Stomach (tissue), 9 donors: Measurements from ENCODE around the gene RNASEH1. TPM values are rescaled to one million over a fixed set of nuclear protein-coding genes. Genes with fewer than 3 reads are reported as not detected.

Source experiments
- DNase-seq, 2 donors: peaks; one replicate each; pipeline versions ENCODE4 v3.0.0 to v3.0.0-alpha.2; 2013 to 2019
- H3K27ac ChIP-seq, 5 donors: fragments of 200-600 bp in 4 of 5; sonication (generic) in 4 of 5; one replicate each; pipeline ENCODE4 v1.5.1; 2013 to 2019; ENCODE audit warnings: mild to moderate bottlenecking in 1 of 5, moderate library complexity in 1 of 5
- H3K27me3 ChIP-seq, 3 donors: fragments of 200-600 bp; sonication (generic); one replicate each; pipeline ENCODE4 v1.5.1; 2017 to 2019; ENCODE audit warnings: mixed run types in 1 of 3
- H3K36me3 ChIP-seq, 4 donors: fragments of 200-600 bp; sonication (generic); 1 replicate in 3 of 4; 2 replicates in 1 of 4; pipeline ENCODE4 v1.5.1; 2016 to 2019
- H3K4me1 ChIP-seq, 4 donors: fragments of 200-600 bp; sonication (generic); one replicate each; pipeline ENCODE4 v1.5.1; 2016 to 2019
- H3K4me3 ChIP-seq, 4 donors: fragments of 200-600 bp; sonication (generic) in 3 of 4; one replicate each; pipeline ENCODE4 v1.5.1; 2016 to 2019; ENCODE audit warnings: mild to moderate bottlenecking in 1 of 4
- H3K9me3 ChIP-seq, 4 donors: fragments of 200-600 bp; sonication (generic); one replicate each; pipeline ENCODE4 v1.5.1; 2016 to 2019
- EP300 ChIP-seq: sonication (generic); formaldehyde crosslinking; IDR thresholded peaks from one replicate; pipeline ENCODE4 v1.6.1; 2017; ENCODE audit warnings: antibody characterized with exemption
- POLR2A ChIP-seq, 4 donors: fragments of 450-650 bp; IDR thresholded peaks; one replicate each; pipeline ENCODE4 v1.6.1; 2016; ENCODE audit warnings: antibody characterized with exemption in 4 of 4, control low read depth in 2 of 4, mild to moderate bottlenecking in 1 of 4, moderate library complexity in 1 of 4
- POLR2AphosphoS5 ChIP-seq, 3 donors: sonication (generic); formaldehyde crosslinking; IDR thresholded peaks; one replicate each; pipeline ENCODE4 v1.6.1; 2016; ENCODE audit warnings: antibody characterized with exemption in 3 of 3
- WGBS, 5 donors: extraction: QIAGEN DNeasy Blood & Tissue Kit in 3 of 5; methylation state at CpG; one replicate each; pipeline versions ENCODE4 v1.1.5 to v1.1.7; 2013 to 2018; 5-methylcytosine and 5-hydroxymethylcytosine counted together
- intact Hi-C: fragments of 100-400 bp; cut with DNase I; formaldehyde crosslinking; loops from one replicate; pipeline ENCODE4 v1.15.1; 2023; ENCODE audit warnings: low total_unique reads
- polyA plus RNA-seq, 3 donors: library from polyadenylated mRNA; stranded (reverse); fragments of 200-250 nt; gene quantifications; one replicate each; pipeline ENCODE4 v1.2.3, GENCODE V29; 2013
- total RNA-seq, 5 donors: library from RNA; depleted of rRNA; stranded (reverse); fragments of >200 nt; gene quantifications; one replicate each; pipeline versions ENCODE4 v1.1.0 to v1.2.3, GENCODE V29; 2014 to 2016
- TF ChIP-seq, protein P1 (sequence below), 7 experiments: fragments of 450-650 bp in 4 of 7; fragments of 200-600 bp in 3 of 7; sonication (generic) in 3 of 7; IDR thresholded peaks; one replicate each; pipeline ENCODE4 v1.5.1; 2016 to 2019; ENCODE audit warnings: antibody characterized with exemption in 7 of 7, control low read depth in 2 of 7, mild to moderate bottlenecking in 1 of 7
- donor health status: healthy with polysubstance abuse.
- donor health status: Bipolar disorder and iron deficiency.
- donor health status: healthy.

Gene RNASEH1
- total and polyA plus RNA-seq, 8 donors = 1.7 to 32.1 (median 10.8) TPM

DNA sequence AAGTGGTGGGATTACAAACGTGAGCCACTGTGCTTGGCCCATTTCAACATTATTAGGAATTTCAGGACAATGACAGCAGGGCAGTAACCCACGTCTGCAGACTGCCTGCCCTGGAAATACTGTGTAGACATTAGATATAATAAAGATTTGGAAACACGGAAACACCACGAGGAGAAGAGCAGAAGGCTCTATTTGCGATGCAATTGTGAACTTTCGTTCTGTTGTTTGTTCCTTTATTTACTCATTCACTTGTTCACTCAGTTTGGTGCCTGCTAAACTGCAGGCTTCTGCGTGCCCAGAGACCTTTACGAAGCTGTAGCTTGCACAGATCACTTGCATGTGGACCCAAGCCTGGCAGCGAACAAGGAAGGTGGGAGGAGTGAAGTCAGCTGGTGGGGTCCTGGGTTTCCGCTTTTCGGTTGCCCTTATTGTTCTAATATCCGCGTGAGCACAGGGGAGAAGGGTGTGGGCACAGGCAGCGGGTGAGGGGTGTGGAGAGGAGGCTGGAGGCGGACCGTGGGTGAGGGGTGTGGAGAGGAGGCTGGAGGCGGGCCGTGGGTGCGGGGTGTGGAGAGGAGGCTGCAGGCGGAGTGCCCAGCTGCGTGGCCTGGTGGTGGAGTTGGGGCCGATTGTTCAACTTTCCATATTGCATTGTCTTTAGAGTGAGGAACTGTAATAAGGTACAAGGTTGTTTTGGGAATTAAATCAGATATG lies 40.2 kb upstream of the RNASEH1 start:
- Histone ChIP-seq H3K4me3 (no peak overlapping the region), H3K27ac (no peak overlapping the region), H3K27me3 (peaks cover 0 to 13% (median 0%) of the 10 kb centered on the region in 3 donors), H3K36me3 (no peaks in the 10 kb centered on the region), H3K9me3 (no peaks in the 10 kb centered on the region), H3K4me1 (peaks cover 0 to 7% (median 0%) of the 10 kb centered on the region in 4 donors)
- intact Hi-C loops = no loop called here
- WGBS, 5 donors = 70 to 77% (median 72%) methylated on average over 22 of the region's 22 CpGs
- DNase-seq = no peak
- TF ChIP-seq, protein P1, sequence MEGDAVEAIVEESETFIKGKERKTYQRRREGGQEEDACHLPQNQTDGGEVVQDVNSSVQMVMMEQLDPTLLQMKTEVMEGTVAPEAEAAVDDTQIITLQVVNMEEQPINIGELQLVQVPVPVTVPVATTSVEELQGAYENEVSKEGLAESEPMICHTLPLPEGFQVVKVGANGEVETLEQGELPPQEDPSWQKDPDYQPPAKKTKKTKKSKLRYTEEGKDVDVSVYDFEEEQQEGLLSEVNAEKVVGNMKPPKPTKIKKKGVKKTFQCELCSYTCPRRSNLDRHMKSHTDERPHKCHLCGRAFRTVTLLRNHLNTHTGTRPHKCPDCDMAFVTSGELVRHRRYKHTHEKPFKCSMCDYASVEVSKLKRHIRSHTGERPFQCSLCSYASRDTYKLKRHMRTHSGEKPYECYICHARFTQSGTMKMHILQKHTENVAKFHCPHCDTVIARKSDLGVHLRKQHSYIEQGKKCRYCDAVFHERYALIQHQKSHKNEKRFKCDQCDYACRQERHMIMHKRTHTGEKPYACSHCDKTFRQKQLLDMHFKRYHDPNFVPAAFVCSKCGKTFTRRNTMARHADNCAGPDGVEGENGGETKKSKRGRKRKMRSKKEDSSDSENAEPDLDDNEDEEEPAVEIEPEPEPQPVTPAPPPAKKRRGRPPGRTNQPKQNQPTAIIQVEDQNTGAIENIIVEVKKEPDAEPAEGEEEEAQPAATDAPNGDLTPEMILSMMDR (IDR thresholded peaks at IDR 0.05) = no peak
- no peak for TF ChIP-seq POLR2AphosphoS5 (IDR thresholded peaks at IDR 0.05)
- no peak for TF ChIP-seq EP300
- no peak for TF ChIP-seq POLR2A (IDR thresholded peaks at IDR 0.05)

- Histone ChIP-seq H3K27ac (no peak overlapping the region), H3K4me1 (peaks cover 0 to 7% (median 0%) of the 10 kb centered on the region in 4 donors), H3K9me3 (no peaks in the 10 kb centered on the region), H3K4me3 (no peak overlapping the region), H3K27me3 (peaks cover 0 to 13% (median 0%) of the 10 kb centered on the region in 3 donors), H3K36me3 (no peaks in the 10 kb centered on the region)
- intact Hi-C loops = no loop called here
- WGBS, 5 donors = 55 to 77% (median 66%) methylated on average over 6 of the region's 6 CpGs
- DNase-seq = no peak
- TF ChIP-seq POLR2AphosphoS5 (IDR thresholded peaks at IDR 0.05) (no peak), EP300 (no peak), POLR2A (IDR thresholded peaks at IDR 0.05) (no peak)
- TF ChIP-seq, protein P1 (IDR thresholded peaks at IDR 0.05) = no peak
These were observed 39.4 kb upstream of the RNASEH1 start for GRCh38 chr2:3597567-3597966.

DNA sequence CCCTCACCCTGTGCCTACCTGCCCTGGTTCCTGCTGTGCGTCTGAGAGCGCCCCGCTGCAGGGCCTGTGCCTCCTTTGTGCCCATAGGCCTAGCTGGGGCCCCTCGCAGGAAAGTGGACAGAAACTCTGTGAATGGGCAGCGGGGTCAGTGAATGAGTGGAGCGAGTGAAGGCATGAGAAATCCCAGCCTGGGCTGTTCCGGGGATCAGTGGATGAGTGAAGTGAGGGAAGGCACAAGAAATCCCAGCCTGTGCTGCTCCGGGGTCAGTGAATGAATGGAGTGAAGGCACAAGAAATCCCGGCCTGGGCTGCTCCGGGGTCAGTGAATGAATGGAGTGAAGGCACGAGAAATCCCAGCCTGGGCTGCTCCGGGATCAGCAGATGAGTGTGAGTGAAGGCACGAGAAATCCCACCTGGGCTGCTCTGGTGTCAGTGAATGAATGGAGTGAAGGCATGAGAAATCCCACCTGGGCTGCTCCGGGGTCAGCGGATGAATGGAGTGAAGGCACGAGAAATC lies 38.8 kb upstream of the RNASEH1 start:
- Histone ChIP-seq H3K9me3 (no peaks in the 10 kb centered on the region), H3K4me3 (no peak overlapping the region), H3K27me3 (peaks cover 0 to 13% (median 0%) of the 10 kb centered on the region in 3 donors), H3K36me3 (no peaks in the 10 kb centered on the region), H3K27ac (no peak overlapping the region), H3K4me1 (peaks cover 0 to 7% (median 0%) of the 10 kb centered on the region in 4 donors)
- DNase-seq = no peak
- intact Hi-C loops = no loop called here
- 84 to 96% (median 90%) methylated on average over 16 of the region's 16 CpGs for WGBS, 5 donors
- TF ChIP-seq POLR2AphosphoS5 (IDR thresholded peaks at IDR 0.05) (no peak), POLR2A (IDR thresholded peaks at IDR 0.05) (no peak), EP300 (no peak)
- TF ChIP-seq, protein P1 (IDR thresholded peaks at IDR 0.05) = no peak

GRCh38 chr2:3595985-3596384 lies 37.9 kb upstream of the RNASEH1 start:
- peaks cover 0 to 7% (median 0%) of the 10 kb centered on the region in 4 donors for H3K4me1 ChIP-seq
- intact Hi-C loops = no loop called here
- 84 to 92% (median 87%) methylated on average over 6 of the region's 6 CpGs for WGBS, 5 donors

More at GRCh38 chr2:3595985-3596384, 37.9 kb upstream of the RNASEH1 start:
- Histone ChIP-seq H3K36me3 (no peaks in the 10 kb centered on the region), H3K27ac (no peak overlapping the region), H3K27me3 (peaks cover 0 to 13% (median 0%) of the 10 kb centered on the region in 3 donors), H3K4me3 (no peak overlapping the region), H3K9me3 (no peaks in the 10 kb centered on the region)
- TF ChIP-seq, protein P1 (IDR thresholded peaks at IDR 0.05) = no peak
- TF ChIP-seq EP300 = no peak
- TF ChIP-seq POLR2A (IDR thresholded peaks at IDR 0.05) = no peak
- no peak for TF ChIP-seq POLR2AphosphoS5 (IDR thresholded peaks at IDR 0.05)
- DNase-seq = no peak
